ENCODE results near the gene SAA1.
"Not testable (repeated sequence)": the region's sequence is repeated elsewhere in the genome, so short reads cannot be mapped to it uniquely, and the experiment has no call there.

SAA1 gene

DNA sequence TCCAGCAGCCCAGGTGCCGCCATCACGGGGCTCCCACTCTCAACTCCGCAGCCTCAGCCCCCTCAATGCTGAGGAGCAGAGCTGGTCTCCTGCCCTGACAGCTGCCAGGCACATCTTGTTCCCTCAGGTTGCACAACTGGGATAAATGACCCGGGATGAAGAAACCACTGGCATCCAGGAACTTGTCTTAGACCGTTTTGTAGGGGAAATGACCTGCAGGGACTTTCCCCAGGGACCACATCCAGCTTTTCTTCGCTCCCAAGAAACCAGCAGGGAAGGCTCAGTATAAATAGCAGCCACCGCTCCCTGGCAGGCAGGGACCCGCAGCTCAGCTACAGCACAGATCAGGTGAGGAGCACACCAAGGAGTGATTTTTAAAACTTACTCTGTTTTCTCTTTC, at the start of gene SAA1:
SAA1 (plus strand) TSS at position 316 of the 400 bp plus-strand sequence. CDS start 624 bp downstream, outside the sequence.
- DNase-seq, result no peak

DNA sequence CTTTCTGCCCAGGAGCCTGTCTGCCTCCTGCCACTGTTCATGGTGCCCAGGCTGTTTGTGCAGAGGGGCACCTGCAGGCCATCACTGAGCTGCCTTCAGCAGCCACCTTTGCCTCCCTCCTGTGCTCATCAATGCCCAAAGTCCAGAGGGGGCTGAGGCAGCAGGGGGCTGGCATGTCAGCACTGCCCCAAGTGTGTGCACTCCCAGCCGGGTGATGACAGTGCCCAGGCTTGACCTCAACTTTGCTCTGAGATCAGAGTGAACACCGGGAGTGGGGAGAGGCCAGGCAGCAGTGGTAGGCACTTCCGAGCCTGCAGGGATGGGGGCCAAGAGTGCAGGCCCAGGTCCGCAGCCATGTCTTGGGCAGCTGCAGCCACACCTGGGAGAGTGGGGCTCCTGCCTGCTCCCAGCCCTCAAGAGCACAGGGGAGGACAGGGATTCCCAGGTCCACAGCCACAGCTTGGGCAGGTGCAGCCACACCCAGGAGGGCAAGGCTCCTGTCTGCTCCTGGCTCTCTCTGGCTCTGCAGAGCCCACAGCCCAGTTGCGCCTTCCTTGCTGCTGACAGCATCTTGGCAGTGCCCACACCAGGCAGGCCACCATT, 44.7 kb upstream of the SAA1 start:
- DNase-seq, result no peak

DNA sequence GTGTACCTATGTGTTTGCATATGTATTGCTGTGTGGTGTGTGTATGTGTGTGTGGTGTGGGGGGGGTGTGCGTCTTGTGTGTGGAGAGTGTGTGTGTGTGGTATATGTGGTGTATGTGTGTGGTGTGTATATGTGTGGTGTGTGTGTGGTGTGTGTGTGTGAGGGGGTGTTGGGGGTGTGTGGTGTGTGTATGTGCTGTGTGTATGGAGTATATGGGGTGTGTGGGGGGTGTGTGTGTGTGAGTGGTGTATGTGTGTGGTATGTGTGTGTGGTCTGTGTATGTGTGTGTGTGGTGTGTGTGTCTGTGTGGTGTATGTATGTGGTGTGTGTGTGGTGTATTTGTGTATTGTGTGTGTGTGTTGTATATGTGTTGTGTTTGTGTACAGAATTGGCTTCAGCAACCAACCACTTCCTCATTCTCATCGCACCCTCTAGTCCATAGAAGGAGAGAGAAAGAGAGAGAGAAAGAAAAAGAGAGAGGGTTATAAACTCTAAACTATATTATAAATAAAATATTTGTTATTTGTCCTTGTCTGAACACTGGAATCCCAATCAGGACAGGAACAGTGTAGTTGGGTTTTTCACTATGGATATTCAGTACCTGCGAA, 43.1 kb upstream of the SAA1 start:
- no peak for DNase-seq

DNA sequence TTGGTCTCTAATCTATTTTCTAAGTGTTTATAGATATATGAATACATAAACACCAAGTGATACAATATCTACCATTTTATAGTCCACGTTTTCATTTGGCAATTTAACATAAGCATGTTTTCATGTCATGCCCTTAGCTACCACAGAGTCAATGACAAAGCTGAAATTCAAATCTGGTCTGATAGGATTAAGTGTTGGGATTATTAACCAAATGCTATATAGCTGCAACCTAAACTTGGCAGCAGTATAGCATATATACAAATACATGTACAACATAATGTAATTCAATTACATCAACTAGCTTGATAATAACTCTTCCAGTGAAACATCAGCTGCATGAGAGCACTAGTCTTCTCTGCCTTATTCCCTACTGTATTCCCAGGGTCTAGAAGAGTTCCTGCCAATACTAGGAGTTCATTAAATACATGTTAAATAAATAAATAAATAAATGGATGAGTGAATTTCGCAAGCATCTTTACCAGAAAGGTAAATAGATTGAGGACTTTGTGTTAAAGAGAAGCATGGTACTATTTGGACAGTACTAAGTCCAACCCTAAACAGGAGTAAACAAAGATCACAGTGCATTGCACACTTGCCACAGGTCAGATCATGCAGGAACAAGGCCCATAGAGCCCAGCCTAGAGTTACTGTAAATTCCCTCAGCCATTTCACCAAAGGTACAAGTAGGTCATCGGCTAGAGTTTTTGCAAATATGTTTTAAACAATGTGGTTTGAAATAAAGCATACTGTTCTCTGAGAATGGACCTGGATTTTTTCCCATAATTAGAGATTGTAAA, 42.3 kb upstream of the SAA1 start:
- DNase-seq, result no peak

DNA sequence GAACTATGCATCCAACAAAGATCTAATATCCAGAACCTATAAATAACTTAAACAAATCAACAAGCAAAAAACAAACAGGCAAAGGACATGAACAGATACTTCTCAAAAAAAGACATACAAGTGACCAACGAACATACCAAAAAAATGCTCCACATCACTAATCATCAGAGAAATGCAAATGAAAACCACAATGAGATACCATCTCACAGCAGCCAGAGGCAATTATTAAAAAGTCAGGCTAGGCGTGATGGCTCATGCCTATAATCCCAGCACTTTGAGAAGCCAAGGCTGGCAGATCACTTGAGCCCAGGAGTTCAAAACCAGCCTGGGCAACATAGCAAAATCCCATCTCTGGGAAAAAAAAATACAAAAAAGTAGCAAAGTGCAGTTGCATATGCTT, 40.2 kb upstream of the SAA1 start:
- DNase-seq, result no peak

DNA sequence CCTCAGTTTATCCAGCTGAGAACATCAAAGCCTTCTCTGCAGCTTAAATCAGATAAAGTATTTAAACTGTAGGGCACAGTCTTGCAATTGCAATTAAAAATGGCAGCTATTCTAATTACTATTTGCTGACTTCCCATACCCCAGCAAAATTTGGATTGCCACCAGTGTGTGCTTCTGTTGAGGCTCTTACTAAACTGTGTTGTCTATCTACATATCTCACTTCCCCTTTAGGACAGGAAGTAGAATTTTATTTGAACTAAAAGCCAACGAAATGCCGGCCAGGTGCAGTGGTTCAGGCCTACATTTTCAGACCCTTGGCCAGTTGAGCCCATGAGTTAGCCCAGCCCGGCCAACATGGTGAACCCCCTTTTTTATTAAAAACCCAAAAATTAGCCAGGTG, 36.6 kb upstream of the SAA1 start:
- no peak for DNase-seq

DNA sequence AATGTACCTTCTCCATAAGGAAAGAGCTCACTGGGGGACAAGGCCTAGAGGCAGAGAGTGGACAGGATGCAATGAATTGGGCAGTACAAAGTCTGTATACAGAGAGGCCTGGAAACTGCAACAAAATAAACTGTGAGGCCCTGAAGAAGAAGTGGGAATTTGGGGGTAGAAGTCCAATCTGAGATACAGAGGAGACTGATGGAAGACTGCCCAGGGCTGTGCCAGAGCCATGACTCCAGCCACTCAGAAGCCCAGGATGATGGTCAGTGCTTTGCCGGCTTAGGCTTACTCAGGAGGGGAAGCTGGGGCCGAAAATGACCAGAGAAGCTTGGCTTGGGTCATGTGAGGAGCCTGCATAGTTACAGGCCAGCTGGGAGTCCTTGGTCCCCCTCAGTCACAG, 35.2 kb upstream of the SAA1 start:
- DNase-seq, result no peak

DNA sequence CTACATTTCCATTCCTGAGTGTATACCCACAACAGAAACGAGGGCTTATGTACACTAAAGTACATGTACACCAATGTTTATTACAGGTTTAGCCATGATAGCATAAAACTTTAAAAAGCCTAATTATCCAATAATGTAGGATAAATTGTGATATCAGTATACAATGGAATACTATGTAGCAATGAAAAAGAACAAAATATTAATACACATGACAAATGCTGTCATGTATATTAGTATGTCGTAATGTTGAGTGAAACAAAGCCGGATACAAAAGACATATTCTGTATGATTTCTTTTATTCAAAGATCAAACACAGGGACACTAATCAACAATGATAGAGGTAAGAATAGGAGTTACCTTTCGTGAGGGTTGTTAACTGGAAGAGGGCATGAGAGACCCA, 32.2 kb upstream of the SAA1 start:
- DNase-seq, result no peak

DNA sequence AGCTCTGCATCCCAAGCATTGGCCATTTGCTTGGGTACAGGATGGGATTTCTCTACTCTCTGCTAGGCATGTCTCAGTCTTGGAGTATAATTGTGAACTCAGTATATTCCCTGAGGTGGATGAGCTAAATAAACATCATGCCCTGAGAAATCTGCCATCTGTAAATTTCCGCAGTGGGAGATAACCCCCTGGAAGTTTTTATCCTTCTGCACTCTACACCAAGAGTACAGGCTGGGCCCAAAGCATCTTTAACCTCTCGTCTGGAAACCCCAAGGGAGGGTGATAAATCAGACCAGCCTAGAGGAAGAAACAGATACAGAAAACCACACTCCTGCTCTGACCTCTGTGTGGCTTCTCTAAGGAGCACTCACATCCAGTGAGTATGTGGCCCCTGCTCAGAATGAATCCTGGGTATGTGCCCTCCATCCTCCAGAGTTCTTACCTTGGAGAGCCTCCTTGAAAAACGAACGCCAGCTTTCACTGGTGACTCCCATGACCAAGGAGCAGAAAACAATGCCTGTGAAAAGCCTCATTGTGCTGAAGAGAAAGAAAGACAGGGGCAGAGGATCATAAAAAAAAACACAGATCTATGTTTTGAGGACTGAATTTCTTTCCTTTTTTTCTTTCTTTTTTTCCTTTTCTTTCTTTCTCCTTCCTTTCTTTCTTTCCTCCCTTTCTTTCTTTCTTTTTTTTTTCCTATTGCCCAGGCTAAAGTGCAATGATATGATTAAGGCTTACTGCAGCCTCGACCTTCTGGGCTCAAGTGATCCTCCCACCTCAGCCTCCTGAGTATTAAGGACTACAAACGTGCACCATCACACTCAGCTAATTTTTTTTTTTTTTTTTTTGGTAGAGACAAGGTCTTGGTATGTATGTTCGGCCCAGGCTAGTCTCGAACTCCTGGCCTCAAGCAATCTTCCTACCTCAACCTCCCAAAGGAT, 30.4 kb upstream of the SAA1 start:
- DNase-seq, result no peak

DNA sequence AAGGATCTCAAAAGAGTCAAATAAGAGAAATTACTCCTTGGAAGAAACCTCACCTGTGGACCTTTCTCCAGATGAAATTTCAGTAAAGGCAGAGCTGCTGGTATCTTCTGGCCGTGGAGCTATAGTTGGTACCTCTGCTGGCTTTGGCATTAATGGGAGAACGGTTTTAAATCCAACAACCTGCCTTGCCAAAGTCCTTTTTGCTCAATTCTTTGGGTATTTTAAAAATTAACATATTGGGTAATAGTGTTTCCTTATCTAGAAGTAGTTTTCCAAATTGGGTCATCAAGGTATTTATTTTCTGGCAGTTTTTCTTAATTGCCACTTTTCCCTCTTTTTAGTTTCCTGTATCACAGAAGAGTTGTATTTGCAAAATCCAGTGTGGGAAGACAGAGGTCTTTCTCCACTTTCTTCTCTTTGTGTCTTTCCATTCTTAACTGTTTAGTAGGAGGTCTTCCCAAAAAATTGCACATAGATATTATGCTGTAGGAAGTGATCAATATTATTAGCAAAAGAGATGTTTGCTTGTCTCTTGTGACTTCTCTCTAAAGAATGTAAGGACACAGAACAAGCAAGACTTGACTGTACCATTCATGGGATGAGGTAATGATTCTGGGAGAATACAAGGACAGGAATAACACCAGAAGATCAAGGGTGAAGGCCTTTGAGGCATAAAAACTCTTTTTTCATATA, 29.3 kb upstream of the SAA1 start, which contains the start of gene SAA4:
SAA4 (minus strand) TSS at position 139 of the 693 bp plus-strand sequence. CDS start 876 bp downstream, outside the sequence.
- no peak for DNase-seq

DNA sequence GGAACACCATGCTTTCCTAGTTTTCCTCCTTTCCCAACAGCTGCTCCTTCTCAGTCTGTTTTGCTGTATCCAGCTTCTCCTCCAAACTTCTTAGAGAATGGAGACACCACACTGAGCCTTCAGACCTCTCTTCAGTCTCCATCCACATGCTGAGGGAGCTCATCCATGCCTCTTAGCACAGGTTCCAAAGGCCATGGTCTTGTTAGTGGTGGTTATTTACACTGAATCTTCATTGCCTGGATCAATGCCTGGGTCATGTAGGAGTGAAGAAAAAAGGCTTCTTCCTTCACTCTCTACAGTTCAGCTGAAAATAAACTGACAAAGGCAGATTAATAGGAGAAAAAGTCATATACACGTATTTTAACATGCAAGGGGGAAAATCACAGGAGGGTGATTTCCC, 26.4 kb upstream of the SAA1 start:
- DNase-seq, result no peak

DNA sequence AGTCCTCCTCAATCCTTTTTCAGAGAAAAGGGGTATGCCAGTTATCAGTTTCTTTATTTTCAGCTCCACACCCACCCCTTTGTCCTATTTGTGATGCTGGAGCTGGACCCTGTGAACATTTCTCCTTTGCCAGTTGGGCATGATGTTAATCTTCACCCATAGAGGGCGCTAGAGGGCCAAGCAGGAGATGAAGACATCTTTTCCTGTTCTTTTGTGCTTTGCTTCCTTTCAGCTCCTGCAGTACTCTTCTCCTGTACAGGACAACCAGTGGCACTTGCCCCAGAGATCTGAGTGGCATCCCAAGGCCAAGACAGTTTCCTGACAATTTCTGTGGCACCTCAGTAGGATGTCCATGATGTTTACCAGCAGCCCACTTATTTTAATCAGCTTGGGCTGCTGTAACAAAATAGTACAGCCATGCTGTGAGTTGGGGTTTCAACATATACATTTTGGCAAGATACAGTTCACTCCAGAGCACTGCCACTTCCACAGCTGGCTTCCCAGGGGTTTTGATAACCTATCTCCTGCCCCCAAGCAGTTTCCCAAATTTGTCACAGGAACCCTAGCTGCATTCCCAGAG, 22.2 kb upstream of the SAA1 start:
- DNase-seq, result peak; percentile 35

DNA sequence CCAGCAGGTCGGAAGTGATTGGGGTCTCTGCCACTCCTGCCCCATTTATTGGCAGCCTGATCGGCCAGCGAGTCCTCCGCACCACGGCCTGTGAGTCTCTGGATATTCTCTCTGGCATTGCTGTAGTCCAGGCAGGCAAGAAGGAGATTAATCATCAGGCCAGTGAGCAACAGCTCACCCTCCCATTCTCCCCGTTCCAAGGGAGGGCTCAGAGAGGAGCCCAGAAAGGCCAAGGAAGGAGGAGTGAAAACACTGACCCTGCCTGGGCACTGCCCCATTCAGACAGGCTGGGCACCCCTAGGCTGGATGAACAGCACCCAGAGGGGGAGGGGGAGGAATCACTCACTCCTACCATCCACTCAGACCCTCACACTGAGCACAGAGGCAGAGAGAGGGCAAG, 20.7 kb upstream of the SAA1 start:
- DNase-seq, result no peak

DNA sequence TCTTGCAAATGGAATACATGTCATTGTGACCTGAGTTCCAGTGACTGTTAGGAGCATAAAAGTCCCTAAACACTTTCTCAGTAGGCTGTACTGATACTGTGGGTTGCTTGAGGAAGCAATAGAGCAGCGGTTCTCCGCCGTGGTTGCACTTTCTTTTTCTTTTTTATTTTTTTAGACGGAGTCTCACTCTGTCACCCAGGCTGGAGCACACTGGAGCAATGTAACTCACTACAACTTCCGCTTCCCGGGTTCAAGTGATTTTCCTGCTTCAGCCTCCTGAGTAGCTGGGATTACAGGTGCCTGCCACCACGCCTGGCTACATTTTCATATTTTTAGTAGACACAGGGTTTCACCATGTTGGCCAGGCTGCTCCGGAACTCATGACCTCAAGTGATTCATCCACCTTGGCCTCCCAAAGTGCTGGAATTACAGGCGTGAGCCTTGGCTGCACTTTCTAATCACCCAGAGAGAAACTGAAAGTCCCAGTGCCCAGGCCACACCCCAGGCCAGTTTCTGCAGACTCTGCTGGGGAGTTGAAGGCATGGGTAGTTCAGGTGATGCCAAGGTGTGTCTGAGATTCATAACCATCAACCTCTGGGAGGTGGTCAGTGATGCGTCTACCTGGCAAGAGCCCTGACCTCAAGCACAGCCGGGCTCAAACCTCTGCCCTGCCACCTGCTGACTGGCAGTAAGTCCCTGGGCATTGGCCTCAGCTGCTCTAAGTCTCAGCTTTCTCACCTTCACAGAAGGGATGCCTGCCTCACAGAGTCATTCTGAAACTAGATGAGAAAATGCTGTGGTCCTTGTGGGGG, 19.5 kb upstream of the SAA1 start:
- DNase-seq, result not testable (repeated sequence)

DNA sequence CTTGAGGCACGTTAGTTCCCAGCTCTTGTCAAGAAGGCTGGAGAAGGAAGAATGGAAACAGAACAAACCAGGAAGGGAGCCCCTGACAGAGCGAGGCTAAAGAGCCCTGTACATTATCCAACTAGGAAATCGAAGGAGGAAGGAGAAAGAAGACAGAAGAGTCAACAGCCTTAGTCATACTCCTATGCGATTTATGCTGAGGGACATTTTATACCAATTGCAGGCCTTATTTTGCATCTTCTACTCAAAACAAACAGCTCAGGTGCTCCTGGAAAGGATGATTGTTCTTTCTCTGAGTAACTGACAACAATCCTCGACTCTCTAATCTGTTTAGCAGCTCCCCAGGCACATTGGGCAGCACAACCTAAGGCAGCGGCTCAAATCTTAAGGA, 18.9 kb upstream of the SAA1 start:
- not testable (repeated sequence) for DNase-seq

DNA sequence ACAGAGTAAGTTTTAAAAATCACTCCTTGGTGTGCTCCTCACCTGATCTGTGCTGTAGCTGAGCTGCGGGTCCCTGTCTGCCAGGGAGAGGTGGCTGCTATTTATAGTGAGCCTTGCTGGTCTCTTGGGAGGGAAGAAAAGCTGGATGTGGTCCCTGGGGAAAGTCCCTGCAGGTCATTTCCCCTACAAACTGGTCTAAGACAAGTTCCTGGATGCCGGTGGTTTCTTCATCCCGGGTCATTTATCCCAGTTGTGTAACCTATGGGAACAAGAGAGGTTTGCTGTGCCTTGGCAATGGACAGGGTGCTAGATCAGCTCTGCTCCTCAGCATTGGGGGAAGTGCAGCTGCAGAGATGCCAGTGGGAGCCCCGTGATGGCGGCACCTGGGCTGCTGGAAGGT, 17.5 kb upstream of the SAA1 start, which contains the start of gene SAA2:
SAA2 (minus strand) TSS at position 108 of the 400 bp plus-strand sequence. CDS start 657 bp downstream, outside the sequence.
- no peak for DNase-seq

DNA sequence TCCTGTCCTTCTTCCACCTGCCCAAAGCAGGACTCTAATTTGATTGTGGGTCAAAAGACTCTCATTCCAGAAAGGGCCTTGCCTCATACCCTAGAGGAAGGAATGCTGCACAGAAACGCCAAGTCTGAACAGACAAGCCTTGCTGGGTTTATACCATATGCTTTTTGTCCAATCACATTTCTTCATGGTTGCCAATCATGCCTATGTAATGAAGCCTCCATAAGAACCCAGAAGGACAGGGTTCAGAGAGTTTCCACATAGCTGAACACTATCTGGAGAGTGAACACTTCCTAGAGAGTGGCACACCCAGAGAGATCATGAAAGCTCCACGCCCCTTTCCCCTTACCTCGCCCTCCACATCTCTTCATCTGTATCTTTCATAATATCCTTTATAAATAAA, 12.8 kb upstream of the SAA1 start:
- no peak for DNase-seq

DNA sequence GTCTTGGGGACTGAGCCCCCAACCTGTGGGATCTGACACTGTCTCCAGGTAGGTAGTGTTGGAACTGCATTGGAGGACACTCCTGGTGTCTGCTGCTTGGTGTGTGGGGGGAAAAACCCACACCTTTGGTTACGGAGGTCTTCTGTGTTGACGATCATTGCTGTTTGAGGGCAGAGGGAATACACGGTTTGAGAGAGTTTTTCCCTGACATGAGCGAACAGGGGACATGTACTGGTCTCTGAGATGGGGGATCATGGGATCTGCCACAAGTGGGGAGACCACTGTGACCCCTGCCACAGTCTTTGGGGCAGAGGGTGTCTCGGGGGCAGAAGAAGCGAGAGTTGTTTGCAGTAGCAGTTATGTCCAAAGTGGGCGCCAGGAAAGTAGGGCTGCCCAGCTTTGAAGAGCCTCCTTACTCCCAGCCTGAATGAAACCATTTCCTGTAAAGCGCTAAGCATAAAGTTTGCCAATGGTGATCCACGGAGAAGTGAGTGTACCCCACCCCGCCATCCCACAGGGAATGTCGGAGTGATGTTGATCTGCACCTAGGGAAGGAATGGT, 12.2 kb upstream of the SAA1 start:
- no peak for DNase-seq

DNA sequence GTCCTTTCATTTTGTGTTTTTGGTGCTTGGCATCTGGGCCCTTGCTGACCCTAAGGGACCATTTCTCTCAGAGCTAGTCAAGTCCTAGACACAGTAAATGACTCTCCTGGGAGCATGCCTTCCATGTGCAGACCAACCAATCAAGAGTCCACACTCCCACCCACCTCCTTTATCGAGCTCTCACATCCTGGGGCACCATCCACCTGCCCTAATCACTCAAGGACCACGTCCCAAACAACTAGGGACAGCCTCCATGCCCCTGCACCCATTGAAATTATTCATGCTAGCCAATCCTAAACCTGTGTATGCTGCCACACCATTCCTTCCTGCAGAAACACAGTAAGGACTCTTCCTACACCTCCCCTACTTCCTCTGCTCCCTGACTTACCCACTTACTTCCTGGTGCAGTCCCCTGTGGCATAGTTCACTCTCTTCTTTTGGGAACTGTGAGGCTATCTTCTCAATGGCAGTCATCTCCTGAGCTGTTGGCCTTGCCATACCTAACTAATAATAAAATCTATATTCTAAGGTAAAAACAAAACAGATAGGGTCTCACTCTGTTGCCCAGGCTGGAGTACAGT, 11.2 kb upstream of the SAA1 start:
- no peak for DNase-seq

DNA sequence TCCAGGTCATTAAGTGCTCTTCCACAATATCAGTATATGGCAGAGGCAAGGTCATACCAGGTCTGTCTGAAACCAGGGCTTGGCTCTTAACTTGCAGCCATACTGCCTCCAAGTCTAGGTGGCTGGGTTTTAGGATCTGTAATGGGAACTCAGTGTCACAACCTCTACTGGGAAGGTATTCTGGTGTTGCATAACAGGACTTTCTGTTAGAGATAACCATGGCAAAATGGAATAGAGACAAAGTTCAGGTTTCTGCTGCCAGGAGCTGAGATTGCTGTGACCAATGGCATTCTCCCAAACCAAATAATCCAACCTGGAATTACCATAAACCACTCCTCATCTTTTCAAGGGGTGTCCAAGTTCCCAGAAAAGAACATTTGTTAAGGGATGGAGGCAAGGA, 6.8 kb upstream of the SAA1 start:
- DNase-seq, result no peak

All from activated T-cell treated with anti-CD3 and anti-CD28 coated beads for 4 hours (primary cell).